PC-3 (cell line): ENCODE results near the gene RBMS3. TPM values are rescaled to one million over a fixed set of nuclear protein-coding genes. Genes with fewer than 3 reads are reported as not detected.

Experiments
- ATAC-seq: fragments of 200-7000 bp; cut with Tn5 transposase; 2 replicates; pipeline ENCODE4 v1.9.1; 2020; ENCODE audit warnings: mild to moderate bottlenecking, moderate library complexity
- BruUV-seq: library from RNA; stranded (reverse); fragments of 400-500 nt; replicated peaks from 2 replicates; lab custom pipeline; 2021; lab: Mats Ljungman, UMichigan
- CTCF ChIA-PET: fragments of 300-600 bp; sonication (Branson Sonifier 250); formaldehyde crosslinking; loops from one replicate; lab custom pipeline; 2022; ENCODE audit warnings: antibody characterized with exemption; lab: Charles Lee
- POLR2A ChIA-PET: fragments of 300-600 bp; sonication (Branson Sonifier 250); formaldehyde crosslinking; loops from one replicate; lab custom pipeline; 2022; ENCODE audit warnings: antibody characterized with exemption; ENCODE audit not compliant: unreplicated experiment; lab: Charles Lee
- DNase-seq: peaks from one replicate; pipeline ENCODE4 v3.0.0-alpha.2; 2015
- H2AFZ ChIP-seq: fragments of 300-600 bp; sonication (generic); 2 replicates; pipeline ENCODE4 v1.6.0; 2016; ENCODE audit warnings: antibody characterized with exemption, low read length
- H3F3A ChIP-seq: fragments of 300-600 bp; sonication (generic); one replicate; pipeline ENCODE4 v1.6.0; 2017; ENCODE audit warnings: antibody characterized with exemption, low read length, control low read depth, mild to moderate bottlenecking; ENCODE audit not compliant: unreplicated experiment
- H3K27ac ChIP-seq: fragments of 300-600 bp; sonication (generic); 2 replicates; pipeline ENCODE4 v1.5.1; 2016; ENCODE audit warnings: mild to moderate bottlenecking, low read length
- H3K27me3 ChIP-seq: fragments of 300-600 bp; sonication (generic); 2 replicates; pipeline ENCODE4 v1.6.1; 2016; ENCODE audit warnings: low read length, mixed read lengths
- H3K36me3 ChIP-seq: fragments of 300-600 bp; sonication (generic); 2 replicates; pipeline ENCODE4 v1.6.1; 2016; ENCODE audit warnings: low read depth, mixed run types, low read length, mixed read lengths
- H3K4me1 ChIP-seq: fragments of 300-600 bp; sonication (generic); 2 replicates; pipeline ENCODE4 v1.5.1; 2016; ENCODE audit warnings: low read length; ENCODE audit not compliant: insufficient read depth
- H3K4me2 ChIP-seq: fragments of 300-600 bp; sonication (generic); 2 replicates; pipeline ENCODE4 v1.6.0; 2016; ENCODE audit warnings: low read length
- H3K4me3 ChIP-seq: fragments of 300-600 bp; sonication (generic); 2 replicates; pipeline ENCODE4 v1.5.1; 2016; ENCODE audit warnings: mild to moderate bottlenecking, low read length, mixed read lengths
- H3K79me2 ChIP-seq: fragments of 300-600 bp; sonication (generic); 2 replicates; pipeline ENCODE4 v1.6.1; 2017; ENCODE audit warnings: low read length, mixed read lengths
- H3K9ac ChIP-seq: fragments of 300-600 bp; sonication (generic); 2 replicates; pipeline ENCODE4 v1.6.0; 2016; ENCODE audit warnings: mild to moderate bottlenecking, low read length
- H3K9me2 ChIP-seq: fragments of 300-600 bp; sonication (generic); replicated peaks from 2 replicates; pipeline ENCODE4 v1.6.1; 2016; ENCODE audit warnings: mixed run types, low read length, mixed read lengths
- H3K9me3 ChIP-seq: fragments of 300-600 bp; sonication (generic); 2 replicates; pipeline ENCODE4 v1.6.1; 2016; ENCODE audit warnings: low read length, mixed read lengths
- H4K20me1 ChIP-seq: fragments of 300-600 bp; sonication (generic); 2 replicates; pipeline ENCODE4 v1.6.1; 2016; ENCODE audit warnings: low read length, mixed read lengths
- EZH2 ChIP-seq: fragments of 300-600 bp; sonication (generic); IDR thresholded peaks from one replicate; pipeline ENCODE4 v1.6.1; 2017; ENCODE audit warnings: antibody characterized with exemption, mild to moderate bottlenecking, low read length; ENCODE audit not compliant: unreplicated experiment
- EZH2phosphoT487 ChIP-seq: fragments of 300-600 bp; sonication (generic); IDR thresholded peaks from 2 replicates; pipeline ENCODE4 v1.6.1; 2018; ENCODE audit warnings: mild to moderate bottlenecking, antibody characterized with exemption, low read length, borderline replicate concordance
- intact Hi-C: fragments of 100-400 bp; cut with micrococcal nuclease; formaldehyde crosslinking; loops from 2 replicates; pipeline ENCODE4 v1.9.0; 2023
- total RNA-seq: library from RNA; depleted of rRNA; stranded (reverse); fragments of >200 nt; gene quantifications from 2 replicates; pipeline ENCODE4 v1.2.3, GENCODE V29; 2014
- TF ChIP-seq, protein P1 (sequence below): fragments of 300-600 bp; sonication (generic); conservative IDR thresholded peaks from 2 replicates; pipeline ENCODE4 v1.5.1; 2017; ENCODE audit warnings: antibody characterized with exemption, low read depth, mild to moderate bottlenecking, low read length

RBMS3 gene
- total RNA-seq, 1 experiment from 2014 or later: 5.4 TPM

GRCh38 chr3:29331035-29331434 is 50.2 kb downstream of the RBMS3 start:
- POLR2A ChIA-PET: interaction anchor here (0.6 kb wide), 2 partner anchors 40 to 49 kb away, joined by 8 read pairs; no protein-coding TSS in a partner anchor
- Histone ChIP-seq H3K9me3 (no peaks in the 10 kb centered on the region), H3K4me2 (no peak overlapping the region), H3K36me3 (no peaks in the 10 kb centered on the region), H4K20me1 (no peaks in the 10 kb centered on the region), H3K9ac (no peak overlapping the region), H3K79me2 (0 out of 2 replicates have a peak, but pooled peaks cover 3% of the 10 kb centered on the region), H3K27me3 (no peaks in the 10 kb centered on the region), H3K4me3 (no peak overlapping the region), H3K27ac (no peak overlapping the region), H3K4me1 (peaks cover 22% of the 10 kb centered on the region), H3F3A (no peaks in the 10 kb centered on the region), H3K9me2 (no peaks in the 10 kb centered on the region), H2AFZ (no peak overlapping the region)
- no peak for ATAC-seq
- CTCF ChIA-PET: no interaction called here
- intact Hi-C loops: loop anchor here (10.0 kb wide), 2 partner anchors 104 to 376 kb away; no protein-coding TSS in a partner anchor
- no peak for DNase-seq
- TF ChIP-seq EZH2phosphoT487 (no peak), EZH2 (no peak)
- TF ChIP-seq, protein P1, sequence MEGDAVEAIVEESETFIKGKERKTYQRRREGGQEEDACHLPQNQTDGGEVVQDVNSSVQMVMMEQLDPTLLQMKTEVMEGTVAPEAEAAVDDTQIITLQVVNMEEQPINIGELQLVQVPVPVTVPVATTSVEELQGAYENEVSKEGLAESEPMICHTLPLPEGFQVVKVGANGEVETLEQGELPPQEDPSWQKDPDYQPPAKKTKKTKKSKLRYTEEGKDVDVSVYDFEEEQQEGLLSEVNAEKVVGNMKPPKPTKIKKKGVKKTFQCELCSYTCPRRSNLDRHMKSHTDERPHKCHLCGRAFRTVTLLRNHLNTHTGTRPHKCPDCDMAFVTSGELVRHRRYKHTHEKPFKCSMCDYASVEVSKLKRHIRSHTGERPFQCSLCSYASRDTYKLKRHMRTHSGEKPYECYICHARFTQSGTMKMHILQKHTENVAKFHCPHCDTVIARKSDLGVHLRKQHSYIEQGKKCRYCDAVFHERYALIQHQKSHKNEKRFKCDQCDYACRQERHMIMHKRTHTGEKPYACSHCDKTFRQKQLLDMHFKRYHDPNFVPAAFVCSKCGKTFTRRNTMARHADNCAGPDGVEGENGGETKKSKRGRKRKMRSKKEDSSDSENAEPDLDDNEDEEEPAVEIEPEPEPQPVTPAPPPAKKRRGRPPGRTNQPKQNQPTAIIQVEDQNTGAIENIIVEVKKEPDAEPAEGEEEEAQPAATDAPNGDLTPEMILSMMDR: no peak
- BruUV-seq: no TSS peak

DNA sequence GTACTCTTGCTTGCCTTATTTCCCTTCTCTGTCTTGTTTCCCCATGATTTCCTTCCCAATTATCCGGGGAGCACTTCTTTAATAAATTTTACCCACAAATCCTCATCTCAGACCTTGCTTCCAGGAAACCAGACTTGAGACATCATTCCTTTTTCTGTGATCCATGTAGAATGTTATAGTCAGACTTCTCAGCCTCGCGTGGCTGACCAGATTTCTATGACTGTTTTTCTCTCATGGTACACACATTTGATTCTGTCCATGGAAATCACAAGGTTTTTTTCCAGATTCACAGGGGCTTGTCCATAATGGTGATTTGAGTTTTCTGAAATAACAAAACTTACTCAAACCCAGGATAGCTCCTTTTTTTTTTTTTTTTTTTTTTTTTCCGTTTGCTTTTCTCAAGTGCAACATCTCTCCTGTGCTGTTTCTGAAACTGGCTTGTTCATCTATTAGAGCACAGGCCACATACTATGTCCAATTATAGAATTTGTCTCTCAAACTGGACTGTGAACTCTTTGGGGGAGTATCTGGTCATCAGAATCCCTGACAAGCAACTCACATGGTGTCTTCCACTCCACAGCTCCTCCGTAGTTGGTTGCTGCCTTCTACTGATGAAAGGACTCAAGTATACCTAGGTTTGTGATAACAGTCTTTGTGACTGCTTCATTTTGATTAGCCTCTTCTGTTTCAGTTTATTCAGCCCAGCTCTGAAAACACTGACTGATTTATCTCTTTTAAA is 50.8 kb downstream of the RBMS3 start:
- no peak for DNase-seq
- BruUV-seq: no TSS peak
- H2AFZ ChIP-seq: no peak overlapping the region

More for the DNA sequence above, 50.8 kb downstream of the RBMS3 start:
- H4K20me1 ChIP-seq: no peaks in the 10 kb centered on the region
- no peaks in the 10 kb centered on the region for H3F3A ChIP-seq
- H3K9ac ChIP-seq: no peak overlapping the region
- H3K4me1 ChIP-seq: peaks cover 21% of the 10 kb centered on the region
- intact Hi-C loops: loop anchor here (10.0 kb wide), 2 partner anchors 103 to 377 kb away; no protein-coding TSS in a partner anchor
- no peak overlapping the region for H3K4me3 ChIP-seq
- H3K79me2 ChIP-seq: 0 out of 2 replicates have a peak, but pooled peaks cover 5% of the 10 kb centered on the region
- no peaks in the 10 kb centered on the region for H3K9me3 ChIP-seq
- TF ChIP-seq, protein P1: no peak
- TF ChIP-seq EZH2: no peak
- no peak for TF ChIP-seq EZH2phosphoT487
- H3K36me3 ChIP-seq: no peaks in the 10 kb centered on the region
- no peaks in the 10 kb centered on the region for H3K9me2 ChIP-seq
- ChIA-PET CTCF (no interaction called here), POLR2A (interaction anchor here (0.6 kb wide), 2 partner anchors 39 to 50 kb away, joined by 8 read pairs; no protein-coding TSS in a partner anchor)
- no peaks in the 10 kb centered on the region for H3K27me3 ChIP-seq
- no peak overlapping the region for H3K27ac ChIP-seq
- no peak for ATAC-seq
- H3K4me2 ChIP-seq: no peak overlapping the region
